SH-SY5Y (cell line): ENCODE measurements around the gene OR13C5.

Experiments
- GATA2 ChIP-seq: IDR thresholded peaks from 2 replicates; pipeline ENCODE4 v1.6.1; 2011; ENCODE audit warnings: mild to moderate bottlenecking, low read depth, low read length
- GATA3 ChIP-seq: IDR thresholded peaks from 2 replicates; pipeline ENCODE4 v1.6.1; 2011; ENCODE audit warnings: low read depth, mild to moderate bottlenecking, low read length, moderate library complexity

OR13C5 gene

DNA sequence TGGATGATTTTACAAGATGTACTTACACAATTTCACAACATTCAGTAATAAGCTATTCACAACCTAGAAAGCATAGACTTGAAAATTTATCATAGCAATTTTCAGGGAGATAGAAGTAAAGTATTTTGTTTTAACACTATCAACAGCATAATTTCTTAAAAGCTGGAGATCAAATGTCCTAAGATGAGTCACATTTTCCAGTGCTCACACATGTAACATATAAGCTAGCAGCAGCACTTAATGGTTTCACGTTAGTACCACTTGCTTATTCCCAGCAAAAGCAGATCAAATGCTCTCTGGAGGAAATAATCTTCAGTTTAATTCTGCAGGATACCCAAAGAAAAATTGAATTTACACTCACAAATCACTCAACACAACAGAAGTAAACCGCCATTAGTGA is 23.8 kb downstream of the OR13C5 start:
- TF ChIP-seq GATA3 = no peak
- TF ChIP-seq GATA2 = no peak

DNA sequence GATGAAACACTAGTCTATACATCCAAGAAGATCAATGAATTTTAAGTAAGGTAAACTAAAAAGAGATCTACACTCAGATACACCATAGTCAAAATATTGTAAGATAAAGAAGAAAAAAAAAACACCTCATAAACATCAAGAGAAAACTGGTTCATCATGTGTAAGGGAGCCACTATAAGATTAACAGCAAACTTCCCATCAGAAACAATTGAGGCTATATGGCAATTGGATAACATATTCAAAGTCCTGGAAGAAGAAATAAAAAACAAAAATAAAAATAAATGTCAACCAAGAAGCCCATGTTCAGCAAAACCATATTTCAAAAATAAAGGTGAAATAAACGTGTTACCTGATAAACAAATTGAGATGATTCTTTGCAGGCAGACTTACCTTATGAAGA is 26.6 kb downstream of the OR13C5 start:
- no peak for TF ChIP-seq GATA2
- no peak for TF ChIP-seq GATA3

DNA sequence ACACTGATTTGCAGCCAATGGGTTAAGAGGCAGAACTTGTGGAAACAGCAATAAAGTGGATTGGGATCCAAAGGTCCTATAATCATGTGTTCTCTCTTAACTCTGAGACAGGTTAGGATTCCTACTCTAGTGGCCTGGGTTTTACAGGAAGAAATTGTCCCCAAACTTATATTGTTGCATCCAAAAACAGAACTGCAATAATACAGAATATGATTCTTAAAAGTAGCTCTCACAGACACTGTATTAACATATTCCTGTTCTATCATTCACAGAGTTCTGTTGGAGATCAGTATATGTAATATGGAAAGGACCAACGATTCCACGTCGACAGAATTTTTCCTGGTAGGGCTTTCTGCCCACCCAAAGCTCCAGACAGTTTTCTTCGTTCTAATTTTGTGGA is 30.3 kb downstream of the OR13C5 start, which contains the start of gene OR13C8:
Gene OR13C8 (plus strand): TSS at position 301 of the 400 bp plus-strand sequence. CDS start 0 bp downstream, at position 301.
- TF ChIP-seq GATA3 (no peak), GATA2 (no peak)

DNA sequence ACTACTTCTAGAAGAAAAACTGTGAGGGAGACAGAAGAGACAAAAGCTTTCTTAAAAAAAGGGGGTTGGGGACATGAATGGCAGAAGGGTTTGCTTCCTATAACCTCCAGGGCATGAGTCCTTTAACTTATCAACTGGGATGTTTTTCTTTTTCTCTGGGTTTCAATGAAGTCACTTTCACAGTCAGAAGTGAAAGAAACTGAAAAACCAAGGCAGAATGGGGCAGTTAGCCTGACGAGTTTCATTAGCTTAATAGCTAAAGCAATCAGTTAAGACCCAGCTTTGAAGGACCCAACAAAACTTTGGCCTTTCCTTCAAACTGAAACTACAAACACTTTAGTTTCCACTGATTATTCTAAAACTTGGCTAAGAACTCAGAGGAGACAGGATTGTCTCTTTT is 34.9 kb downstream of the OR13C5 start:
- TF ChIP-seq GATA3 (no peak), GATA2 (no peak)

DNA sequence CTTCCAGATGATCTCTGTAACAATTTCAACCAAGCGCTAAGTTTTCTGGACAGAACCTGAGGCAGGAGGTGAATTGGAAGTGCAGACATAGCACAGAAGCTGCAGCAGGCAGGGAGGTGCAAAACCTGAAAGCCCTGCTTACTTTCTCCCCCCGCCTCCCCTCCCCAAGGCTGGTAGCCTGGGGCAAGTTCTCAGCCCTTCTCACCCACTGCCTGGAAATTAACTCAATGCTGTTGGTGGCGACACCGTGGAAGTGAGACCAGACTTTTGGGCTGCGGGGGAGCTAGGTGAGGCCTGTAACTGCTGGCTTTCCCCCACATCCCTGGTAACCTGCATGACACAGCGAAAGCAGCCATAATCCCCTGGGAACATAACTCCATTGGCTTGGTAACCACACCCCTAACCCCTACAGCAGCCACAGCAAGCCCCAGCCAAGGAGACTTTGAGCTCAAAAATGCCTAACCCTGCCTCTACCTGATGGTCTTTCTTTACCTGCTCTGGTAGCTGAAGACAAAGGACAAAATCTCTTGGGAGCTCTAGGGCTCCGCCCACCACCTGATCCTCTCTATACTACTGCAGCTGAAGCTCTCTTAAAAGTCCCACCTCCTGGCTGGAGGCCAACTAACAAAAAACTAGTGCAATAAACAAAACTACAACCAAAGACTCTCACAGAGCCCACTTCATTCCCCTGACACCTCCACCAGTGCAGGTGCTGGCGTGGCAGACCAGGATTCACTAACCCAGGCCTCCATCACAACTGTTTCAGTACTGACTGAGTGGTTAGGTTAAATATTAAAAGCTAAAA is 42.2 kb downstream of the OR13C5 start:
- TF ChIP-seq GATA3 (no peak), GATA2 (no peak)

DNA sequence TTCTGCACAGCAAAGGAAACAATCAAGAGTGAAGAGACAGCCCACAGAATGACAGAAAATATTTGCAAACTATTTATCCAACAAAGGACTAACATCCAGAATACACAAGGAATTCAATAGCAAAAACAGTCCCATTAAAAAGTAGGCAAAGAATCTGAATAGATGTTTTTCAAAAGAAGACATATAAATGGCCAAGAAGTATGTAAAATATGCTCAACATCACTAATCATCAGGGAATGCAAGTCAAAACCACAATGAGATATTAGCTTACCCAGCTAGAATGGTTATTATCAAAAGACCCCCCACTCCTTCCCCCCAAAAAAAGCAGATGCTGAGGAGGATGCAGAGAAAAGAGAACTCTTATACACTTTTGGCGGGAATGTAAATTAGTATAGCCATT is 43.7 kb downstream of the OR13C5 start:
- TF ChIP-seq GATA3 (no peak), GATA2 (no peak)

DNA sequence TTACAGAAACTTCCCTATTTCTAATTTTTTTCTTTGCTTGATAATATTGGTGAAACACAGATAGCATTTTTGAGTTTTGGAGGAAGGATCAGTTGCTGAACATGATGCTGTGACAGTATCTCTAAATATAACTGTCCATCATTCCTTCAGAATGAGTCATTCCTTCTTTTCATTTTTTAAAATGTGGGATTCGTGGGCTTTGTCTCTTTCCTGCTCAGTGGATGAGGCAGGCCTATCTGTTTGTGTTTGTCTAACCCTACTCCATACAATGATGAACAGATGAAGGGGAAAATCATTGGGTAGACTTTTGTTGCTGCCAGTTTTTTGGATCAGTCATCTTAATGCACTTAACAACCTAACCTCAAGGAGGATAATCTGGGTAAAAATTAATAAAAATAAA is 46.0 kb downstream of the OR13C5 start:
- TF ChIP-seq GATA2 (no peak), GATA3 (no peak)
